Ishikawa (cell line): Measurements from ENCODE around the gene DOK6.

Experiments used
- CEBPB ChIP-seq: IDR thresholded peaks from 2 replicates; pipeline ENCODE4 v1.6.1; 2012
- EGR1 ChIP-seq: IDR thresholded peaks from 2 replicates; pipeline ENCODE4 v1.6.1; 2012
- EP300 ChIP-seq: IDR thresholded peaks from 2 replicates; pipeline ENCODE4 v1.6.1; 2012; ENCODE audit warnings: borderline replicate concordance
- FOXM1 ChIP-seq: IDR thresholded peaks from 2 replicates; pipeline ENCODE4 v1.6.1; 2012; ENCODE audit warnings: low read depth, borderline replicate concordance
- RAD21 ChIP-seq: IDR thresholded peaks from 2 replicates; pipeline ENCODE4 v1.6.1; 2012; ENCODE audit warnings: low read depth
- TAF1 ChIP-seq: IDR thresholded peaks from 2 replicates; pipeline ENCODE4 v1.6.1; 2012; ENCODE audit warnings: low read depth, mild to moderate bottlenecking
- TCF12 ChIP-seq: IDR thresholded peaks from 2 replicates; pipeline ENCODE4 v1.6.1; 2012; ENCODE audit warnings: low read depth
- TEAD4 ChIP-seq: IDR thresholded peaks from 2 replicates; pipeline ENCODE4 v1.6.1; 2012
- YY1 ChIP-seq: IDR thresholded peaks from 2 replicates; pipeline ENCODE4 v1.6.1; 2012; ENCODE audit warnings: low read depth
- ZBTB7A ChIP-seq: IDR thresholded peaks from 2 replicates; pipeline ENCODE4 v1.6.1; 2012; ENCODE audit warnings: low read depth
- TF ChIP-seq, protein P1 (sequence below): IDR thresholded peaks from 2 replicates; pipeline ENCODE4 v1.6.1; 2012

DNA sequence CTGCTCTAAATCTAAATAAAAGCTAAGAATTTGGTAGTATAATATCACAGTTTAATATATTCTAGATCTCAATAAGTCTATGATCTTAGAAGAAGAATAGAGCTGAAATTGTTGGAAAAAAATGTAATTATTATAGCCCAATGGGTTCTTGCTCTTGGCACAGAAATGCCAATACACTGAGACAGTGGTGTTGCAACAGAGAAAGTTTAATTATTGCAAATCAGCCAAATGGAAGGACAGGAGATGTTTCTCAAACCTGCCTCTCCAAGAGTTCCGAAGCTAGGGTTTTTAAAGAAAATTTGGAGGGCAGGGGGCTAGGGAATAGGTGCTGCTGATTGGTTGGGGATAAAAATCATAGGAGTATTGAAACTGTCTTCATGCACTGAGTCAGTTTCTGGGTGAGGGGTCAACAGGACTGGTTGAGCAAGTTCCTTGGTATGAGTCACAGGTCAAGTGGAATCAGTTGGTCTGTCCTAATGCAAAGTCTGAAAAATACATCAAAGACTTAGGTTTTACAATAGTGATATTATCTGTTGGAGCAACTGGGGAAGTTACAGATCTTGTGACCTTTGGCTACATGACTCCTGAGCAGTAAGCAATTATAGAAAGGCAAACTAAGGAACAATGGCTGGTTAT, 318.3 kb downstream of the DOK6 start:
- TF ChIP-seq EP300, result no peak
- TF ChIP-seq ZBTB7A, result no peak
- TF ChIP-seq EGR1, result no peak
- no peak for TF ChIP-seq TAF1
- TF ChIP-seq YY1, result no peak
- TF ChIP-seq CEBPB, result no peak
- no peak for TF ChIP-seq TCF12
- no peak for TF ChIP-seq TEAD4
- TF ChIP-seq FOXM1, result no peak
- TF ChIP-seq, protein P1, sequence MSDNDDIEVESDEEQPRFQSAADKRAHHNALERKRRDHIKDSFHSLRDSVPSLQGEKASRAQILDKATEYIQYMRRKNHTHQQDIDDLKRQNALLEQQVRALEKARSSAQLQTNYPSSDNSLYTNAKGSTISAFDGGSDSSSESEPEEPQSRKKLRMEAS, result no peak
- TF ChIP-seq RAD21, result no peak
